Central memory CD8-positive, alpha-beta T cell (primary cell): ENCODE data around the gene MACF1.

ENCODE experiments used
- ATAC-seq: fragments of 150-1000 bp; cut with Tn5 transposase; replicated peaks from 2 replicates; pipeline ENCODE4 v1.10.0; 2022; ENCODE audit warnings: mild to moderate bottlenecking, moderate FRiP score, moderate number of reproducible peaks; ENCODE audit not compliant: poor library complexity, severe bottlenecking; ENCODE audit errors: extremely low read depth
- DNase-seq, 2 donors: peaks; one replicate each; pipeline ENCODE4 v3.0.0; 2021; ENCODE audit warnings: low spot score in 2 of 2
- H3K27ac Mint-ChIP-seq: one replicate; pipeline ENCODE4 v1.8.0; 2022; ENCODE audit warnings: low read depth, mild to moderate bottlenecking, moderate library complexity, mixed read lengths
- H3K27me3 Mint-ChIP-seq: one replicate; pipeline ENCODE4 v1.8.0; 2022; ENCODE audit warnings: mixed read lengths
- H3K36me3 Mint-ChIP-seq: one replicate; pipeline ENCODE4 v1.8.0; 2022; ENCODE audit warnings: mild to moderate bottlenecking, moderate library complexity, mixed read lengths; ENCODE audit not compliant: insufficient read depth
- H3K4me1 Mint-ChIP-seq: one replicate; pipeline ENCODE4 v1.8.0; 2022; ENCODE audit warnings: mixed read lengths
- H3K4me3 Mint-ChIP-seq: one replicate; pipeline ENCODE4 v1.8.0; 2022; ENCODE audit warnings: mild to moderate bottlenecking, moderate library complexity, mixed read lengths
- H3K9me3 Mint-ChIP-seq: one replicate; pipeline ENCODE4 v1.8.0; 2022; ENCODE audit warnings: mixed read lengths

MACF1 gene

GRCh38 chr1:39372105-39372504 lies 167.6 kb downstream of the MACF1 start:
- H3K27me3 Mint-ChIP-seq = no peaks in the 10 kb centered on the region
- H3K27ac Mint-ChIP-seq = peak overlapping the region; percentile 69
- ATAC-seq = no peak
- DNase-seq = no peak
- H3K4me1 Mint-ChIP-seq = no peaks in the 10 kb centered on the region
- no peak overlapping the region for H3K4me3 Mint-ChIP-seq
- H3K9me3 Mint-ChIP-seq = no peaks in the 10 kb centered on the region
- H3K36me3 Mint-ChIP-seq = peaks cover 84% of the 10 kb centered on the region

DNA sequence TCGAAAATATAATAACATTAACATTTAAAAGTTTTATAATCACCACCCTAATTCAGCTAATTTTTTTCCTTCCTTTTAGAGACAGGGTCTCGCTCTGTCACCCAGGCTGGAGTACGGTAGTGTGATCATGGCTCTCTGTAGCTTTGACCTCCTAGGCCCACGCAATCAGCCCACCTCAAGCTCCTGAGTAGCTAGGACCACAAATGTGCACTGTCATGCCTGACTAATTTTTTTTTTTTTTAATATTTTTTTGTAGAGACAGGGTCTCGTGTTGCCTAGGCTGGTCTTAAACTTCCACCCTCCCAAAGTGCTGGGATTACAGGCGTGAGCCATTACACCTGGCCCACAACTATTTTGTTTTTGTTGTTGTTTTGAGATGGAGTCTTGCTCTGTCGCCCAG lies 172.2 kb downstream of the MACF1 start:
- Mint-ChIP-seq H3K36me3 (peaks cover 75% of the 10 kb centered on the region), H3K27me3 (no peaks in the 10 kb centered on the region), H3K4me1 (no peaks in the 10 kb centered on the region), H3K4me3 (no peak overlapping the region), H3K9me3 (no peaks in the 10 kb centered on the region), H3K27ac (peak overlapping the region; percentile 83)
- DNase-seq (no peak), ATAC-seq (no peak)

DNA sequence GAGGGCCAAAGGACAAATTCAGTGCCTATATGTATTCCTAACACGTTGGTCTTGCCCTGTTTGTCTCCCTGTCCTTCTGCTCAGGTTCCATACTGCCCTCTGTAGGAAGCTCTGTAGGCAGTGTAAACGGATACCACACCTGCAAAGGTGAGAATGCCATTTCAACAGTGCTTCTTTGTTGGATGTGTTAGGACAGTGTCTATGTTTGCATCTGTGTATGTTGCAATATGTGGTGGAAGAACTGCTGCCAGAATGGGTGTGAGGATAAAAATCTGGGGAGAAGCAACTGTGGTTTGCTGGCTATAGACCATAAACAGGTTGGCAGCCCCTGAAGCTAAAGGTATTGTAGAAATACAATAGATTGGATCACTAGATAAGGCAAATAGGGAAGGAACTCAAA lies 173.9 kb downstream of the MACF1 start:
- H3K27ac Mint-ChIP-seq = no peak overlapping the region
- peaks cover 73% of the 10 kb centered on the region for H3K36me3 Mint-ChIP-seq
- ATAC-seq (no peak), DNase-seq (no peak)
- H3K4me1 Mint-ChIP-seq = no peaks in the 10 kb centered on the region
- H3K9me3 Mint-ChIP-seq = no peaks in the 10 kb centered on the region
- H3K27me3 Mint-ChIP-seq = no peaks in the 10 kb centered on the region
- H3K4me3 Mint-ChIP-seq = no peak overlapping the region

- Mint-ChIP-seq H3K27me3 (no peaks in the 10 kb centered on the region), H3K4me3 (no peak overlapping the region), H3K4me1 (no peaks in the 10 kb centered on the region), H3K9me3 (no peaks in the 10 kb centered on the region), H3K27ac (no peak overlapping the region), H3K36me3 (peaks cover 74% of the 10 kb centered on the region)
- no peak for ATAC-seq
- DNase-seq = no peak
Measured at GRCh38 chr1:39379187-39379586, 174.7 kb downstream of the MACF1 start.

DNA sequence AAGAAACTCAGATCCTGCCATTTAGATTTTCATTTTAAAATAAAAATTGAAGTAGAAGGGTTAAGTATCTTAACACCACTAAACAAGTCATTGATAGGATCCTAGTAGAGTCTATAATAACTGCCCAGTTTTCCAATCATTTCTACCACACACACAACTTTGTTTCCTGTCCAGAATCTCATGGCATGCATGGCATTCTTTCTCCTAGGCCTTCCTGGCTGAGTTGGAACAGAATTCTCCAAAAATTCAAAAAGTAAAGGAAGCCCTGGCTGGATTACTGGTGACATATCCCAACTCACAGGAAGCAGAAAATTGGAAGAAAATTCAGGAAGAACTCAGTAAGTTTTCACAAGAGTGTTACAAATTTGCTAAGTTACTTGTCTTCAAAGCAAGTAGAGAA lies 175.5 kb downstream of the MACF1 start:
- H3K27me3 Mint-ChIP-seq = no peaks in the 10 kb centered on the region
- DNase-seq (no peak), ATAC-seq (no peak)
- H3K36me3 Mint-ChIP-seq = peaks cover 72% of the 10 kb centered on the region
- no peak overlapping the region for H3K4me3 Mint-ChIP-seq
- no peaks in the 10 kb centered on the region for H3K4me1 Mint-ChIP-seq
- H3K27ac Mint-ChIP-seq = no peak overlapping the region
- no peaks in the 10 kb centered on the region for H3K9me3 Mint-ChIP-seq

DNA sequence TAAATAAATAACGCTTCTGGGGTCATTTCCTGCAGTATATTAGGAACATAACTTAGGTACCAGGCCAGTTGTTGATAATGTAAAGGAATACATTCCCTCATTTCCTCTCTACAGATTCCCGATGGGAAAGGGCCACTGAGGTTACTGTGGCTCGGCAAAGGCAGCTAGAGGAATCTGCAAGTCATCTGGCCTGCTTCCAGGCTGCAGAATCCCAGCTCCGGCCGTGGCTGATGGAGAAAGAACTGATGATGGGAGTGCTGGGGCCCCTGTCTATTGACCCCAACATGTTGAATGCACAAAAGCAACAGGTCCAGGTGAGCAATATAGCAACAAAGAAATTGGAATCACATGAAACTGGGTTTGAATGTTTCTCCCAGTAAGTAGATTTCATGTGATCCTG lies 177.3 kb downstream of the MACF1 start:
- Mint-ChIP-seq H3K27me3 (no peaks in the 10 kb centered on the region), H3K9me3 (no peaks in the 10 kb centered on the region), H3K36me3 (peaks cover 79% of the 10 kb centered on the region), H3K4me1 (no peaks in the 10 kb centered on the region), H3K27ac (no peak overlapping the region), H3K4me3 (no peak overlapping the region)
- no peak for ATAC-seq
- DNase-seq = no peak

GRCh38 chr1:39384305-39384704 lies 179.8 kb downstream of the MACF1 start:
- Mint-ChIP-seq H3K4me1 (peaks cover 10% of the 10 kb centered on the region), H3K9me3 (no peaks in the 10 kb centered on the region), H3K27ac (no peak overlapping the region), H3K36me3 (peaks cover 89% of the 10 kb centered on the region), H3K27me3 (no peaks in the 10 kb centered on the region), H3K4me3 (no peak overlapping the region)
- ATAC-seq (no peak), DNase-seq (no peak)

DNA sequence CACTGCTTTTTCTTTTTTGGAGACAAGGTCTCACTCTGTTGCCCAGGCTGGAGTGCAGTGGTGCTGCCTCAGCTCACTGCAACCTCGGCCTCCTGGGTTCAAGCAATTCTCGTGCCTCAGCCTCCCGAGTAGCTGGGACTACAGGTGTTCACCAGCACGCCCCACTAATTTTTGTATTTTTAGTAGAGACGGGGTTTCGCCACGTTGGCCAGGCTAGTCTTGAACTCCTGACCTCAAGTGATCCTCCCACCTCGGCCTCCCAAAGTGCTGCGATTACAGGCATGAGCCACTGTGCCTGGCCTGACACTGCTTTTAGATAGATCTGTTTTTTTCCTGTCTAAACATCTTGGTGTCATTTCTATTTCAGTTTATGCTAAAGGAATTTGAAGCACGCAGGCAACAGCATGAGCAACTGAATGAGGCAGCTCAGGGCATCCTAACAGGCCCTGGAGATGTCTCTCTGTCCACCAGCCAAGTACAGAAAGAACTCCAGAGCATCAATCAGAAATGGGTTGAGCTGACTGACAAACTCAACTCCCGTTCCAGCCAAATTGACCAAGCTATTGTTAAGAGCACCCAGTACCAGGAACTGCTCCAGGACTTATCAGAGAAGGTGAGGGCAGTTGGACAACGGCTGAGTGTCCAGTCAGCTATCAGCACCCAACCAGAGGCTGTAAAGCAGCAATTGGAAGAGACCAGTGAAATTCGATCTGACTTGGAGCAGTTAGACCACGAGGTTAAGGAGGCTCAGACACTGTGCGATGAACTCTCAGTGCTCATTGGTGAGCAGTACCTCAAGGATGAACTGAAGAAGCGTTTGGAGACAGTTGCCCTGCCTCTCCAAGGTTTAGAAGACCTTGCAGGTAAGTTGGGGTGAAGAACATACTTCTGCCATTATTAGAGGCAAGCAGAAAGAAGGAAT lies 180.8 kb downstream of the MACF1 start:
- ATAC-seq (no peak), DNase-seq (no peak)
- Mint-ChIP-seq H3K4me3 (no peak overlapping the region), H3K27me3 (no peaks in the 10 kb centered on the region), H3K36me3 (peaks cover 90% of the 10 kb centered on the region), H3K4me1 (peaks cover 17% of the 10 kb centered on the region), H3K9me3 (no peaks in the 10 kb centered on the region), H3K27ac (peak overlapping the region; percentile 32)

GRCh38 chr1:39386997-39387396 lies 182.5 kb downstream of the MACF1 start:
- no peak overlapping the region for H3K27ac Mint-ChIP-seq
- H3K4me1 Mint-ChIP-seq = peaks cover 29% of the 10 kb centered on the region
- DNase-seq (no peak), ATAC-seq (no peak)
- H3K36me3 Mint-ChIP-seq = peaks cover 89% of the 10 kb centered on the region
- no peaks in the 10 kb centered on the region for H3K9me3 Mint-ChIP-seq
- H3K4me3 Mint-ChIP-seq = no peak overlapping the region
- H3K27me3 Mint-ChIP-seq = no peaks in the 10 kb centered on the region

- no peaks in the 10 kb centered on the region for H3K9me3 Mint-ChIP-seq
- no peak overlapping the region for H3K27ac Mint-ChIP-seq
- H3K27me3 Mint-ChIP-seq = no peaks in the 10 kb centered on the region
- H3K4me3 Mint-ChIP-seq = no peak overlapping the region
- ATAC-seq (no peak), DNase-seq (no peak)
- H3K4me1 Mint-ChIP-seq = peaks cover 31% of the 10 kb centered on the region
- peaks cover 86% of the 10 kb centered on the region for H3K36me3 Mint-ChIP-seq
Measured at GRCh38 chr1:39387452-39387851, 183.0 kb downstream of the MACF1 start.

DNA sequence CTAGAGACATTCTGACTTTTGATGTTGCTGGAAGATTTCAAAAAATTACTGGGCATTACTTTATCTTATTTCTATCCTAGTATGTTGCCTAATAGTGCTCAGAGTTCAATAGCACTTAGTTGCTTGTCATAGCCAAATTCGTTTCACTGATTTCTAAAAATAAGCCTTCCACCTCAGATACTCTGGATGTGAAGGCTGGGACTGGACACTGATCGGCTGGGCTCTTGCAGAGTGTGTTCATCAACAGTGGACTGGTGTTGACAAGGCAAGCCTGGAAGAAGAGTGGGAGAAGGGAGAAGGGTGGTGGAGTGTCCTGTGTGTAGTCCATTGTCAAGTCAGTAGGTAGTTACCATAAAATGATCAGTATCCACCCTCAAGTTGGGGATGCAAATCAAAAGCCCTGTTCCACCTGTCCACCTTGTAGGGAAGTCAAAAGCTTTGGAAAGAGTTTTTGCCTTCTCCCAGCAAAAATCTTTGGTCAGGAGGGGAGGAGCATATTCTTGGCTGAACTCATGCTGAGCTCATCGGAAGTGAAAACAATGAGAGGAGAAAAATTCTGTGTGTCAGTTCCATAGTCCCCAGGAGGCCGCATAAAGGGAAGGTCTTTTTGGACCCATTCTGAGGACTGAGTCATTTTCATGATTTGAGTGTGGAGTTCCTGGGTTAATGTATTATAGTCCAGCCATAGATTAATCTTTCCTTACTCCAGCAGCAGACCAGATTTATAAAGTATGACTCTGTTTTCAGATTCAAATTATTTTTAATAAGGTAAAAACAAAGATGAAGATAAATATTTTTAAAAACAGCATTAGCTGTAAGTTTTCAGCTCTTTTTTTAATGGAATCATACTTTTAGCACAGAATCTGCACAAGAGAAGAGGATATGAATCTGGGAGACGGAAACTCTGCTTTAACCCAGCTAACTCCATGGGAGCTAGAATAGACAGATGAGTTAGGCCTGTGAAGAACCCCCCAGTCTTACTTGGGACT lies 187.5 kb downstream of the MACF1 start:
- Mint-ChIP-seq H3K9me3 (no peaks in the 10 kb centered on the region), H3K27ac (peak overlapping the region; percentile 85), H3K27me3 (no peaks in the 10 kb centered on the region), H3K4me3 (no peak overlapping the region), H3K36me3 (peaks cover 73% of the 10 kb centered on the region), H3K4me1 (peaks cover 76% of the 10 kb centered on the region)
- no peak for DNase-seq
- no peak for ATAC-seq

- DNase-seq (no peak), ATAC-seq (no peak)
- Mint-ChIP-seq H3K9me3 (no peaks in the 10 kb centered on the region), H3K4me3 (peak overlapping the region; percentile 44), H3K27me3 (no peaks in the 10 kb centered on the region), H3K27ac (peak overlapping the region; percentile 85), H3K4me1 (peaks cover 74% of the 10 kb centered on the region), H3K36me3 (peaks cover 65% of the 10 kb centered on the region)
Measured at GRCh38 chr1:39392851-39393573, 188.5 kb downstream of the MACF1 start.
